ENCODE results near the gene ADAMTSL1. TPM values are rescaled to one million over a fixed set of nuclear protein-coding genes. Genes with fewer than 3 reads are reported as not detected.

The ADAMTSL1 gene
- total RNA-seq, 1 donor from 2014 or later = not detected

GRCh38 chr9:18941060-18941740 is 467.2 kb downstream of the ADAMTSL1 start:
- no peak for DNase-seq (ENCODE audit: low spot score)
- H3K27me3 Mint-ChIP-seq (ENCODE audit: insufficient read depth) = peaks cover 2% of the 10 kb centered on the region
- H3K27ac Mint-ChIP-seq = no peak overlapping the region
- no peak overlapping the region for H3K4me3 Mint-ChIP-seq
- intact Hi-C loops (cut with micrococcal nuclease) = no loop called here
- H3K9me3 Mint-ChIP-seq = no peaks in the 10 kb centered on the region
- no peaks in the 10 kb centered on the region for H3K36me3 Mint-ChIP-seq (ENCODE audit: low read depth)
- no peaks in the 10 kb centered on the region for H3K4me1 Mint-ChIP-seq (ENCODE audit: low read depth)

GRCh38 chr9:18942801-18943200 is 468.8 kb downstream of the ADAMTSL1 start:
- intact Hi-C loops (cut with micrococcal nuclease) = no loop called here
- no peak for DNase-seq (ENCODE audit: low spot score)
- H3K27ac Mint-ChIP-seq = no peak overlapping the region
- no peaks in the 10 kb centered on the region for H3K36me3 Mint-ChIP-seq (ENCODE audit: low read depth)
- H3K4me1 Mint-ChIP-seq (ENCODE audit: low read depth) = no peaks in the 10 kb centered on the region
- H3K4me3 Mint-ChIP-seq = no peak overlapping the region
- H3K9me3 Mint-ChIP-seq = no peaks in the 10 kb centered on the region
- peaks cover 2% of the 10 kb centered on the region for H3K27me3 Mint-ChIP-seq (ENCODE audit: insufficient read depth)

- no peak overlapping the region for H3K27ac Mint-ChIP-seq
- intact Hi-C loops (cut with micrococcal nuclease) = no loop called here
- no peaks in the 10 kb centered on the region for H3K36me3 Mint-ChIP-seq (ENCODE audit: low read depth)
- no peaks in the 10 kb centered on the region for H3K4me1 Mint-ChIP-seq (ENCODE audit: low read depth)
- H3K27me3 Mint-ChIP-seq (ENCODE audit: insufficient read depth) = peaks cover 3% of the 10 kb centered on the region
- no peak for DNase-seq (ENCODE audit: low spot score)
- no peak overlapping the region for H3K4me3 Mint-ChIP-seq
- no peaks in the 10 kb centered on the region for H3K9me3 Mint-ChIP-seq
Observed at GRCh38 chr9:18947892-18948339, 474.0 kb downstream of the ADAMTSL1 start.

GRCh38 chr9:18951936-18952335 is 478.0 kb downstream of the ADAMTSL1 start:
- DNase-seq (ENCODE audit: low spot score) = no peak
- H3K36me3 Mint-ChIP-seq (ENCODE audit: low read depth) = no peaks in the 10 kb centered on the region

GRCh38 chr9:18955626-18956025 is 481.7 kb downstream of the ADAMTSL1 start:
- Mint-ChIP-seq H3K4me1 (ENCODE audit: low read depth) (no peaks in the 10 kb centered on the region), H3K36me3 (ENCODE audit: low read depth) (no peaks in the 10 kb centered on the region), H3K27ac (no peak overlapping the region), H3K9me3 (no peaks in the 10 kb centered on the region), H3K27me3 (ENCODE audit: insufficient read depth) (peaks cover 4% of the 10 kb centered on the region), H3K4me3 (no peak overlapping the region)
- no peak for DNase-seq (ENCODE audit: low spot score)
- intact Hi-C loops (cut with micrococcal nuclease) = no loop called here

More at GRCh38 chr9:18951936-18952335, 478.0 kb downstream of the ADAMTSL1 start:
- Mint-ChIP-seq H3K4me1 (ENCODE audit: low read depth) (no peaks in the 10 kb centered on the region), H3K4me3 (no peak overlapping the region), H3K9me3 (no peaks in the 10 kb centered on the region), H3K27me3 (ENCODE audit: insufficient read depth) (peaks cover 7% of the 10 kb centered on the region), H3K27ac (no peak overlapping the region)
- intact Hi-C loops (cut with micrococcal nuclease) = no loop called here
